Smooth muscle cell (in vitro differentiated cells): ENCODE results near the gene SUN1. TPM values are rescaled to one million over a fixed set of nuclear protein-coding genes. Genes with fewer than 3 reads are reported as not detected.

Experiments
- DNase-seq: peaks from one replicate; lab custom pipeline; 2025; ENCODE audit not compliant: unreplicated experiment; lab: John Stamatoyannopoulos, UW
- H2AFZ ChIP-seq: fragments of 200-600 bp; sonication (generic); 2 replicates; pipeline ENCODE4 v1.6.0; 2016; ENCODE audit warnings: antibody characterized with exemption, low read depth, mild to moderate bottlenecking
- H3F3A ChIP-seq: fragments of 200-600 bp; sonication (generic); 2 replicates; pipeline ENCODE4 v1.6.0; 2017; ENCODE audit warnings: antibody characterized with exemption, low read depth
- H3K27ac ChIP-seq: fragments of 200-600 bp; sonication (generic); 2 replicates; pipeline ENCODE4 v1.5.1; 2016; ENCODE audit warnings: low read depth, mild to moderate bottlenecking
- H3K27me3 ChIP-seq: fragments of 200-600 bp; sonication (generic); 2 replicates; pipeline ENCODE4 v1.6.1; 2016; ENCODE audit warnings: low read depth, mild to moderate bottlenecking
- H3K36me3 ChIP-seq: fragments of 200-600 bp; sonication (generic); 2 replicates; pipeline ENCODE4 v1.5.1; 2016; ENCODE audit warnings: low read depth
- H3K4me1 ChIP-seq: fragments of 200-600 bp; sonication (generic); 2 replicates; pipeline ENCODE4 v1.5.1; 2016; ENCODE audit warnings: low read depth
- H3K4me2 ChIP-seq: fragments of 200-600 bp; sonication (generic); 2 replicates; pipeline ENCODE4 v1.6.0; 2016; ENCODE audit warnings: mild to moderate bottlenecking
- H3K4me3 ChIP-seq: fragments of 200-600 bp; sonication (generic); 2 replicates; pipeline ENCODE4 v1.5.1; 2016; ENCODE audit warnings: mild to moderate bottlenecking
- H3K79me2 ChIP-seq: fragments of 200-600 bp; sonication (generic); 2 replicates; pipeline ENCODE4 v1.6.0; 2016; ENCODE audit warnings: low read depth, mild to moderate bottlenecking
- H3K9ac ChIP-seq: fragments of 200-600 bp; sonication (generic); 2 replicates; pipeline ENCODE4 v1.6.0; 2016; ENCODE audit warnings: low read depth
- H3K9me3 ChIP-seq: fragments of 200-600 bp; sonication (generic); replicated peaks from 2 replicates; pipeline ENCODE4 v1.5.1; 2016; ENCODE audit warnings: low read depth
- H4K20me1 ChIP-seq: fragments of 200-600 bp; sonication (generic); 2 replicates; pipeline ENCODE4 v1.6.0; 2016; ENCODE audit warnings: low read depth
- WGBS: methylation state at CpG from one replicate; pipeline ENCODE4 v1.1.7; 2016; ENCODE audit warnings: low lambda C conversion rate; 5-methylcytosine and 5-hydroxymethylcytosine counted together
- polyA plus RNA-seq: library from polyadenylated mRNA; unstranded; fragments of >200 nt; fragmentation: Nextera tagmentation; extraction: Ambion mirVana; gene quantifications from 2 replicates; pipeline ENCODE4 v1.2.1, GENCODE V29; 2016
- total RNA-seq: library from RNA; depleted of rRNA; stranded (reverse); fragments of >200 nt; gene quantifications from 2 replicates; pipeline ENCODE4 v1.2.3, GENCODE V29; 2014
- TF ChIP-seq, protein P1 (sequence below): fragments of 200-600 bp; sonication (generic); IDR thresholded peaks from 2 replicates; pipeline ENCODE4 v1.5.1; 2017; ENCODE audit warnings: borderline replicate concordance, mild to moderate bottlenecking, antibody characterized with exemption; ENCODE audit not compliant: insufficient read depth, poor library complexity, severe bottlenecking

The SUN1 gene
- total and polyA plus RNA-seq, 2 experiments from 2014 or later: 50.7 to 90.3 TPM

DNA sequence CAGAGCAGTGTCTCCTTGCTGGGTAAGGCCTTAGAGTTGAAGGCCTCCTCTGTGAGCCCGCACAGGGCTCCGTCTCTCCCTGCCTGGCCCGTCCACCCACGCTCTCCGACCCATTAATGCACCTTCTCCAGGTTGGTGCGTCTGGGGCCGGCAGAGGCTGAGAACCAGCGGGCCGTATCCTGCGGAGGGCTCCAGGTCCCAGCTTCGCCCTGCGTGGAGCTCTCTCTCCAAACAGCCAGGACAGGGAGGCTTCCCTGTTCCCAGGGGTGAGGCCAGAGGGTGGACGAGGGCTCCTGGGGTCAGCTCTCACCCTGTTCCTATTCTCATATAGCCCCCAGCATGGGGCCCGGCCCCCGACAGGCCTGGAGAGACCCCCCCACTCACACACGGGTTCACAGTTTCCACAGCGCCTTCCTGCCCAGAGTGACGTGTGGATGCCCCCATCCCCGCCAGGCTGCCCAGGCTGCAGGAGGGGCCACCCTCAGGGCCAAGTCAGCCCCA is 78.7 kb downstream of the SUN1 start:
- Histone ChIP-seq H4K20me1 (no peaks in the 10 kb centered on the region), H3K9me3 (no peaks in the 10 kb centered on the region), H3K27me3 (peaks cover 10% of the 10 kb centered on the region), H3K9ac (no peak overlapping the region), H3K4me2 (no peak overlapping the region), H3K36me3 (no peaks in the 10 kb centered on the region), H3K79me2 (no peaks in the 10 kb centered on the region), H3F3A (no peaks in the 10 kb centered on the region), H2AFZ (no peak overlapping the region), H3K4me1 (no peaks in the 10 kb centered on the region), H3K27ac (no peak overlapping the region), H3K4me3 (no peak overlapping the region)
- 91% methylated on average over 19 of the region's 19 CpGs for WGBS
- TF ChIP-seq, protein P1, sequence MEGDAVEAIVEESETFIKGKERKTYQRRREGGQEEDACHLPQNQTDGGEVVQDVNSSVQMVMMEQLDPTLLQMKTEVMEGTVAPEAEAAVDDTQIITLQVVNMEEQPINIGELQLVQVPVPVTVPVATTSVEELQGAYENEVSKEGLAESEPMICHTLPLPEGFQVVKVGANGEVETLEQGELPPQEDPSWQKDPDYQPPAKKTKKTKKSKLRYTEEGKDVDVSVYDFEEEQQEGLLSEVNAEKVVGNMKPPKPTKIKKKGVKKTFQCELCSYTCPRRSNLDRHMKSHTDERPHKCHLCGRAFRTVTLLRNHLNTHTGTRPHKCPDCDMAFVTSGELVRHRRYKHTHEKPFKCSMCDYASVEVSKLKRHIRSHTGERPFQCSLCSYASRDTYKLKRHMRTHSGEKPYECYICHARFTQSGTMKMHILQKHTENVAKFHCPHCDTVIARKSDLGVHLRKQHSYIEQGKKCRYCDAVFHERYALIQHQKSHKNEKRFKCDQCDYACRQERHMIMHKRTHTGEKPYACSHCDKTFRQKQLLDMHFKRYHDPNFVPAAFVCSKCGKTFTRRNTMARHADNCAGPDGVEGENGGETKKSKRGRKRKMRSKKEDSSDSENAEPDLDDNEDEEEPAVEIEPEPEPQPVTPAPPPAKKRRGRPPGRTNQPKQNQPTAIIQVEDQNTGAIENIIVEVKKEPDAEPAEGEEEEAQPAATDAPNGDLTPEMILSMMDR: no peak
- no peak for DNase-seq

DNA sequence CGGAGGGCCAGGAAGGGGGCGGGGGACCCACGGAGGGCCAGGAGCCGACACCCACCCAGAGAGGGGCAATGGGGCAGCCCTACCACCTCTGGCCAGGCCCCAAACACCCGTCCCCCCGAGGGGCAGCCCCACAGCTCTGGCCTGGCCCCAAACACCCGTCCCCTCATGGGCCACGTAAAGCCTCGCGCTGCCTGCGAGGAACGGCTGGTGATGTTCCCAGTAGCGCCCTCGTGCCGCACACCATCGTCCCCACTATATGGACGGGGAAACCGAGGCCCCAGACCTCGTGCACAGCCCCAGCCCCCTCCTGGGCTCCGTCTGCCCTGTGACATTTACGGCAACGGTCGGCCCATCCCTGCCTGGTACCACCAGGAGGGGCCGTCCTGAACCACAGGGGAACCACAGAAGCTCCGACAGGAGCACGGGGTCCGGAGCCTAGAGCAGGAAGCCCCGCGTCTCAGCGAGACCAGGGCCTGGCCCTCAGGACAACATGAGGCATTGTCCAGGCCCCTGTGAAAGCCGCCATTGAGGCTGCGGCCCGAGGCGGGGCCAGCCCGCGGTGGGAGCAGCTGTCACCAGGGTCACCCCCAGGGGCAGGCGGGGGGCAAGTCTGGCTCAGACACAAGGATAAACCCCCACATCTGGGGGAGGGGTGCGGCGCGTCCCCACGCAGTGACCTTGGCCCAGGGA is 79.7 kb downstream of the SUN1 start:
- TF ChIP-seq, protein P1: no peak
- H3K27me3 ChIP-seq: peaks cover 8% of the 10 kb centered on the region
- H3K36me3 ChIP-seq: no peaks in the 10 kb centered on the region
- H2AFZ ChIP-seq: no peak overlapping the region
- DNase-seq: no peak
- H3K9me3 ChIP-seq: no peaks in the 10 kb centered on the region
- H3K4me3 ChIP-seq: no peak overlapping the region
- no peaks in the 10 kb centered on the region for H4K20me1 ChIP-seq
- no peak overlapping the region for H3K4me2 ChIP-seq
- H3K9ac ChIP-seq: no peak overlapping the region
- H3K4me1 ChIP-seq: no peaks in the 10 kb centered on the region
- H3F3A ChIP-seq: no peaks in the 10 kb centered on the region
- no peaks in the 10 kb centered on the region for H3K79me2 ChIP-seq
- 97% methylated on average over 25 of the region's 41 CpGs for WGBS
- H3K27ac ChIP-seq: no peak overlapping the region

DNA sequence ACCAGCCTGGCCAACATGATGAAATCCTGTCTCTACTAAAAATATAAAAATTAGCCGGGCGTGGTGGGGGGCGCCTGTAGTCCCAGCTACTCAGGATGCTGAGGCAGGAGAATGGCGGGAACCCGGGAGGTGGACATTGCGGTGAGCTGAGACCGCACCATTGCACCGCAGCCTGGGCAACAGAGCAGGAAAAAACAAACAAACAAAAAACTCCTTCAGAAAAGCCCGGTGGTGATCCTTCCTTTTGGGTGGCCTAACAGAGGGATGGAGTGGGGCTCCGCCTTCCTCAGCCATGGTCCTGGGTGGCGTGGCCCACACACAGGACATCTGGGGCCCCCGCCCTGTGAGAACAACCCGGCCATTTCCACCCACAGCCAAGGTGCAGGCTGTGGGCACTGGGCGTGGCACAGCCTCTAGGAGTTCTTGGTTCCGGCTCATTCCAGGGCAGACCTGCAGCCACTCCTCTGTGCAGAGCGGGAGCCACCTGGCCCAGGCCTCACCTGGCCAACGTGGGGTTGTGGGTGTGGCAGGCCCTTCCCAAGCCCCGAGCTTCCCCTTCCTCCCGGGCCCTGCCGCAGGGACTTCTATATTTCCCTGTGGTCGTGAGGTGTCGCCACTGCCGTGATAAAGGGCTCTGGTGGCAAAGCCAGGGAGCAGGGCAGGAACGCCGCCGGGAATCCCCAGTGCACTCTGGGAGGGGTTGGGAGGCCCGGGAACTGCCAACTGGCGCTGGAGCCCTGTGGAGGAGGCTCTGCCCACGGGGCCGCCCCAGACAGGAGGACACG is 81.7 kb downstream of the SUN1 start:
- 86% methylated on average over 30 of the region's 31 CpGs for WGBS
- Histone ChIP-seq H3K9me3 (no peaks in the 10 kb centered on the region), H3K36me3 (no peaks in the 10 kb centered on the region), H4K20me1 (no peaks in the 10 kb centered on the region), H3K9ac (no peak overlapping the region), H3K4me3 (no peak overlapping the region), H3F3A (no peaks in the 10 kb centered on the region), H3K27me3 (peaks cover 5% of the 10 kb centered on the region), H2AFZ (no peak overlapping the region), H3K4me2 (no peak overlapping the region), H3K27ac (no peak overlapping the region), H3K4me1 (no peaks in the 10 kb centered on the region), H3K79me2 (no peaks in the 10 kb centered on the region)
- TF ChIP-seq, protein P1: no peak
- DNase-seq: no peak
